ENCODE results near the gene GRM1. TPM values are rescaled to one million over a fixed set of nuclear protein-coding genes. Genes with fewer than 3 reads are reported as not detected.
"Not testable (repeated sequence)": the region's sequence is repeated elsewhere in the genome, so short reads cannot be mapped to it uniquely, and the experiment has no call there.

GRM1 gene
- total RNA-seq, 1 donor, result under 0.01 TPM

DNA sequence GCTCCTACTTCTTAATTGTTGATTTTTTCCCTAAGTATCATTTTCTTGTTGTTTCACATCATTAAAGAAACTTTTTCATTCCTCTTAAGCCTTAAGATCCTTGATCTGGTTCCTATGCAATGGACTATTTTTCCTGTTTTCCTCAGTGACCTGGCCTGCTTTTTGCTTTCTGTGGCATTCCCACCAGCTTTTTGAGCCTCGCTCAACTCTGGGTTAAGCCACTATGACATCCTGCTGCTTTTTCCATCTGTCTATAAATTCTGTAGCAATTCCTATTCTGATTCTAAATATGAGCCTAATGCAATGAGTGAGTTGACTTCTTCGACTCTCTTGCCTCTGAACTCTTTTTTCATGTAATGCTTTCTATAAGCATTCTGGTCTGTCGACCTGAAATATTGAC lies 160.3 kb downstream of the GRM1 start:
- DNase-seq (ENCODE audit: low read depth in 2 of 3, low spot score in 2 of 3), result no peak

DNA sequence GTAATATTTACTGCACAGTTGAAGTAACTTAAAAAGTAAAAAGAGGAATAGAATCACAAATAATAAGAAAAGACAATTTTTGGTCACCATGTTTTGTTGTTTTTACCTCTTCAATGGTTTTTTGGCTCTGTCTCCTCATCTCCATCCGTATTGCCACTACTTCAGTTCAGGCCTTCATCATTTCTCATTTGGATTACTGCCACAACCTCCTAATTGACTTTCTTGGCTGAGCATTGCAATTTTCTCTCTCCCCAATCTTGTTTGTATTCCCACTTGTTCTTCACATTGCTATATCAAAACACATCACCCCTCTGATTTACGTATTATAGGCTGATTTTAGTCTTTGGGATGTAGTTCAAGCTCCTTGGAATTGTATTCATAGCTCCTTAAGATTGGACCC lies 161.7 kb downstream of the GRM1 start:
- no peak for DNase-seq (ENCODE audit: low read depth in 2 of 3, low spot score in 2 of 3)

DNA sequence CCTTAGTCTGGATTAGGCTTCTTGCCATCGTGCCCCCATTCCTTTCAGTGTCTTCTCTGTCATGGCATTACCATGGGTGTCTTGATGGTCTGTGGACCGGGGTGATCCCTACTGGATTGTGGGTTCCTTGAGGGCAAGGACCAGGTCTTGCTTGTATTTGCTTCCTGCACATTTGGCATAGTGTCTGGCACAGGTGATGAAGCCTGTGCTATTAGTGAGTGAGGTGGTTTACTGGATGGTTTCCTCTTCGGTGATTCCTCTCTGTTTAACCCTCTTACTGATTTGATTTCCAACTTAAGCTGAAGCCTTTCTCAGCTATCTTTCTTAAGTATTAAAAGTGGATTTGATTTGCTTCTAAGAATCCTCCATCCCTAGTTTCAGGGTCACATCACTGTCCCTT lies 162.3 kb downstream of the GRM1 start:
- DNase-seq (ENCODE audit: low read depth in 2 of 3, low spot score in 2 of 3), result no peak

DNA sequence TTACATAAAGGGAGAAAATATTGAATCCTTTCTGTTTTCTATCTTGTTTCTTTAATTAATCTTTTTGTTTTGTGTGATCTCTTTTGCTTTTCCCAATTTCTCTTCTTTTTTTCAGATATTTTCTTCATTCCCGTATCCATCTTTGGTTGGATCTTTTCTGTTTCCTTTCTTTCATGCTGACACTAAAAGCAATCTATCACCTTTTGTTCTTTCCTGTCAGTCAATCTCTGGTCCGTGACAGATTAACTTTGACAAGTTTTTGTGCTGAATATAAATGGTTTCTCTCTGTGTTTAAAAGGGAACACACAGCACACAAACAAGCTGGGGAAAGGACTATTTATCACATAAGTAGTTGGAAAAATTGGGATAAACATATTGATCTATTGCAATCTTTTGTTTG lies 162.8 kb downstream of the GRM1 start:
- no peak for DNase-seq (ENCODE audit: low read depth in 2 of 3, low spot score in 2 of 3)

DNA sequence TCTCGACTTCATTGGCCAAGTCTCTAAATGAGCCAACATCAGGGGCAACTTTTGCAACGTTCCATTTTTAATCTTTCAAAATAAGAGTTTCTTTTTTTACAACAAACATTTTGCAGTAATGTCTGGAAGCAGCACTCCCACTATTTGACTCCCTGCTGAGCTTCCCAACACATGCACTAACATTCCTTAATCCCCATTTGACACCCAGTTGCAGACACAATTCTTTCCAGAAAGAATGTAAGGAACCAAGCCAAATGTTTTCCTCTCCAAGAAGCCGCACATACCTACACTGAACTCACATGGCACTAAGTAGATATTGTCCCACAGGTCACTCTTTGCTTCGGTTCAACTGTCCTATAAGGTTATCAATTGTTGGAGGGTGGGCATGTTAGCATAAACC lies 165.6 kb downstream of the GRM1 start:
- no peak for DNase-seq (ENCODE audit: low read depth in 2 of 3, low spot score in 2 of 3)

DNA sequence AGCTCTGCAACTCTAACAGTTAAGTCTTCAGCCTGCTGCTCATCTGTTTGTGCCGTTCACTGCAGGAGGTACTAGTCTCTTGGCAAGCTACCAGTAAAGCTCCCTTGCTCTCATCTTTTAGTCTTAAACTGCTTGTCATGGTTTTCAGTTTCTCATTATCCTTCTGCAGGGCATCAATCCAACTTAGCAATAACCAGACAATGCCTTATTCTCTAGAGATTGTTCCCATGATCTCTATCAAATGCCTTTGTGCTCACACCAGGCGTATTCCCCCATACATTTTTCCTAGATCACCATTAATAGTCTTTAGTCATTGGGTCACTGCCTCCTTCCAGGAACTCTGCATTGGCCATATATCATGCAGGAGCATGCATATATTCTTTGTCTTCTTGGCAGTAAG lies 171.3 kb downstream of the GRM1 start:
- no peak for DNase-seq (ENCODE audit: low read depth in 2 of 3, low spot score in 2 of 3)

DNA sequence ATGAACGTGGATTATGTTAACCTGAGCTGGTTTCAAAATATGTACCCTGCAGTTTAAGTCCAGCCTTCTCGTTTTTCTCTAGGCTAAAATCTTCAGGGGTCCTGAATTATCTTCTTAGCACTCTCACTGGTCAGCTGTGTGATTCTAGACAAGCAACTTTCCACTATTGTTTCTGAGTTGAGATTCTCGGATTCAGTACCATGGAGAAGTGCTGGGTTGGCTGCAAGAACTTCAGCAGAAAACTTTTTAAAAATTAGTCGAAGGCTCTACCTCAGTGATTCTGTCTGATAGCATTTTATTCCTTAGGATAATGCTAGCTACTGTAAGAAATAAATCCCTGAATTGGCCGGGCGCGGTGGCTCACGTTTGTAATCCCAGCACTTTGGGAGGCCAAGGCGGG lies 173.7 kb downstream of the GRM1 start:
- DNase-seq (ENCODE audit: low read depth in 2 of 3, low spot score in 2 of 3), result no peak

DNA sequence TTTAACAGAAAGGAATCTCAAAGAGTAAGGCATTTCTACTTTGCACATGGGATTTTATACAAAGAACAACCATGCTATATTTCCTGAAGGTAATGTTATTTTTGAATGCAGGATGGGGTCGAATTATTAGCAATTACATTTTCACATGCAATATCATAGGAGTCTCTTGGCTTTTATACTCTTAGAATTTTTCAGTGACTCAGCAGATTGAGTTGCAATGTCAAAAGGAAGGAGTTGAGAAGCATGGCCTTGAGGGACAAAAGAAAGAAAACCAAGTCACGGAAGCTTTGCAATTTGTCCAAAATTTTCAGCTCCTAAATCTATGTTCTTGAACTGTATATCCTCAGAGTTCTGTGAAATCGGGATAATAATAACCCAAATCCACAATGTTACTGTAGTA lies 181.1 kb downstream of the GRM1 start:
- no peak for DNase-seq (ENCODE audit: low read depth in 2 of 3, low spot score in 2 of 3)

DNA sequence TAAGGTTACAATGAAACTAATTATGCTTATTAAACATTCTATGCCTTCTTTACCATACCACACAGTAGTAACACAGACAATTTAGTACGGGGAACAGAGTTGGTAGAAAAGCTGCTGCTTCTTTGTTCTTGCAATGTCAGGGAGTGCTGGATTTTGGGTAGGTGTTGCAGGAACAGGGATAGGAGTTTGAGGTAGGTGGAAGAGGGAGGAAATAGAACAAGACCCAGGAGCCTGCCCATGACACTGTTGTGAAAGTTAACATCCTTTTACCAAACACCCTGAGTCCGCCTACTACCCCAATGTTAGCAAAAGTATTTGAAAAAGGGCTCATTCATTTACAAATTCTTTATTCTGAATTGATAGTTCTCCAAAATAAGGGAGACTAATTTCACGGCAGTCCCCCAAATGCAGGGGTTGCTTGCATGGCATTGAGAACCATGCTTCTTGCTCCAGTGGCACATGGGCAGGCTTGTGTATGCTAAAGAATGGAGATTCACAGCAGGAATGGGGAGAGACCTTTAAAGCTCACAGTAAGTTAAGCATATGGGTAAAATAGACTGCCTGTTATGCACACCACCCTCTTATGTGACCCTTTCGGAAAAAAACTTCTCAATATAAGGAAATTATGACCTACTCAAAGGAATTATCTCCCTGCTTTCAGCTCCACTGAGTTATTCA lies 181.7 kb downstream of the GRM1 start:
- DNase-seq (ENCODE audit: low read depth in 2 of 3, low spot score in 2 of 3), result no peak

DNA sequence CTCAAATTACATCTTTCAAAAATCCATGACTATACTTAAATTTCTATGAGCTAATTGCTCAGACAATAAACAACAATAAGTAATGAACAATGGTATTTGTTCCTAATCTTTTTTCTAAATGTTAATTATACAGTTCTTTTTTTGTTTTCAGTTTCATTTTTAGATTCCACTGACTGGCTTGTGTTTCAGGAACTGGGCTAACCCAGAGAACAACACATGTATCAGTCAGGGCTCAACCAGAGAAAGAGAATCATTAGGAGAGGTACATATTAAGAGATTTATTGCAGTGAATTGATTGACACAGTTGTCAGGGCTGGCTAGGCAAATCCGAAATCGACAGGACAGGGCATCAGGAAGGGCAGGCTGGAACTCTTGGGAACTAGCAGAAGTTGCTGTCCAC lies 182.8 kb downstream of the GRM1 start:
- peak in 1 of 3 donors; percentile 33 for DNase-seq (ENCODE audit: low read depth in 2 of 3, low spot score in 2 of 3)

DNA sequence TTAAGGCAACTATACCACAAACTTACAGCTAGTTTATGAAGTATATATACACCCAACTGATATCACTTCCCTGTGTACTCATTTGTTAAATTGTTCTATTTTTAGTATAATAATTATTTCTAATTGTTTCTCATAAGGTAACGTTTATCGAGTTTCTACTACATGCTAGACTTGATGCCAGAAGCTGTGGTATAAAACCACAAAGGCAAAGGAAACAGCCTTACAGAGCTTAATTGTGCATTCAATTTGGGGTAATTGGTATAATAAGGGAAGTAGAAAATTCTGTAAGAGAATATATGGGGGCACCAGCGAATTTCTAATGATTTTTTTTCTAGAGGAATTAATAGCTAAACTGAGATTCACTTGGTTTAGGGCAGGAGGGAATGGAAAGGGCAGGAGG lies 183.9 kb downstream of the GRM1 start:
- DNase-seq (ENCODE audit: low read depth in 2 of 3, low spot score in 2 of 3), result peak in 1 of 3 donors; percentile 50

DNA sequence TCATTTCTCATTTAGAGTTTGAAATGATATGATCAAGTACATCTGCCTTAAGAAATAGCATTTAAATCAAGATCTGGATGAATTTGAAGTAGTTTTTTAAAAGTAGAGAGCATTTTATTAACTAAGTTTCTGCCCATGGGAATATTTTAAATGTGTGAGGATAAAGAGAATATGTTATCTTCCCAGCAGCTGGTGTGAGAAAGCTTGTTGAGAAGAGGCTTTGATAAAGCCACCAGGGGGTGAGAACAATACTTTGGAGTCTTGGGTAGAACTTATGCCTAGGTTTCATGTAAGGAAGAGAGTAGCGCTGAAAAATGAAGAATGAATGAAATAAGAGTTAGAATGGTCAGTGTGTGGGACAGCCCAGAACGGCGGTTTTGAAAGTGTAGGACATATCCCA lies 190.2 kb downstream of the GRM1 start:
- no peak for DNase-seq (ENCODE audit: low read depth in 2 of 3, low spot score in 2 of 3)

DNA sequence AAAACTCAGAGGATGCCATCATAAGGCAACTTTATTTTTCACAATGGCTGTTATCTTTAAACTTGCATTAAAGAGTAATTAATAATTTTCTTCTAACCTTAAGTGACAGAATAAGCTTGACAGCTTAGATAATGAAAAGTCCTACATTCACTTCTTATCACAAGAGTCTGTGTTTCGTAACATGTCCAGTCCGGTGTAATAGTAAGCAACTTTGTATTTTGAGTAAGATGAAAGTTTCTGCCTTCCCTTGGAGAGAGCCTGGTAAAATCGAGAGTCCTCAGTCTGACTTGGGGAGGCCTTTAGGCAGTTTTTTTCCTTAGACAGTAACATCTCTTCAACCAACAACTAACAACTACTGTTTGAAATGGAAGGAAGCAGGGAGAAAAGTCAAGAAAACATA lies 195.6 kb downstream of the GRM1 start:
- no peak for DNase-seq (ENCODE audit: low read depth in 2 of 3, low spot score in 2 of 3)

DNA sequence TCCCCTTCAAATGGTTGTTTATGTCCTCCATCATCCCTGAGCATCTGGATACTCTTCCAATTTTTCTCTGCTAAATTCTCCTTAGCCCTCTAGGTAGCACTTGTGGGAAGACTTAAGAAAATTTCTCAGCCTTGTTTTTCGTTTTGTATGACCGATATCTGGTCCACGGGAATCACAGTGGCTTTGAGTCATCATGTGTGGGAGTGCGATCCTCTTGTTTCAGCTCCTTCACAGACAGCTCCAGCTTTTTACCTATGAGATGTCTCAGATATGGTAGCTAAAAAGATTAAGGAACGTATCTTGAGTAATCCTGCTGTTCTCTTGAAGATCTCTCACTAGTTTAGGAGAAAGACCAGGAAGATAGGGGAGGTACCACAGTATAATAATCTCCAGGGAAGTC lies 196.1 kb downstream of the GRM1 start:
- no peak for DNase-seq (ENCODE audit: low read depth in 2 of 3, low spot score in 2 of 3)

DNA sequence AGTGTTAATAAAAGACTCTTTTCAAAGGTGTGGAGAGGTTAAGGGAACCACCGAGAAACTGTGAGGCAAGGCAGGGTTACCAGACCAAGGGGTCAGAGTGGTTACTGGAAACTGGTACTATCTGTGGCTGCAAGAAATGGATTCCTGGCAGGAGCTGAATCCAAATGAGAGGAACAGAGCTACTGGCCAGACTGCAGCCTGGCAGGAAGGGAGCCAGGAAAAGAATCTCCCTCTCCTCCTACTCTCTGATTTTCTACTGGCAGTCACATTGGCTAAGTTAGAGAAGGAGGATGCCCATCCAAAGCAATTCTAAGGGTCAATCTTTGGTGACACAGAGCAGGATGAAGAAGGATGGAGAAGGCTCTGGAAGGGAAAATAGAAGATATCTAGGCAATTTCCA lies 211.5 kb downstream of the GRM1 start:
- no peak for DNase-seq (ENCODE audit: low read depth in 2 of 3, low spot score in 2 of 3)

DNA sequence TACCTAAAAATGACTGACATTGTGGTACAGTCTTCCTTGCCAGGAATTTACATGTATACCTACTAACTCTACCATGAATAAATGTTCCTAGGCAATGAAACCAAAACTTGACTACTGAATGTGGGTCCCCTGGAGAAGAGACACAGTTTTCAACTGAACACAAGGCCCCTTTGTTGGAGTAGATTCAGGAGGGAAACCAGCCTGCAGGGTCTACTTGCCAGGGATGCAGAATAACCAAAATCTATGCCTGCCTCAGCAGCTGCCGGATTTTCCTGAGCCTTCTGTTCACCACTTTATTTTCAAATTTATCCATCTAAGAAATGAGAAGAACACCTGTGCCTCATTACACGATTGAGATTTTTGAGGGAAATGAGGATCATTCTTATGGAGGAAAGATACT lies 211.9 kb downstream of the GRM1 start:
- DNase-seq (ENCODE audit: low read depth in 2 of 3, low spot score in 2 of 3), result no peak

DNA sequence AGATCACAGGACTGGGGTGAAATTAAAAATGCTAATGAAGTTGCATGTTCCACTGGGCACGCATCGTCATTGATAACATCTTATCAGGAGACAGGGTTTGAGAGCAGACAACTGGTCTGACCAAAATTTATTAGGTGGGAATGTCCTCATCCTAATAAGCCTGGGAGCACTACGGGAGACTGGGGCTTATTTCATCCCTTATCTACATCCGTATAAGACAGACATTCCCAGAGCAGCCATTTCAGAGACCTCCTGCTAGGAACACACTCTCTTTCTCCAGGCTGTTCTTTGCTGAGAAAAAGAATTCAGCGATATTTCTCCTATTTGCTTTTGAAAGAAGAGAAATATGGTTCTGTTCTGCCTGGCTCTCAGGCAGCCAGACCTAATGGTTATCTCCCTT lies 214.8 kb downstream of the GRM1 start:
- not testable (repeated sequence) for DNase-seq (ENCODE audit: low read depth in 2 of 3, low spot score in 2 of 3)

DNA sequence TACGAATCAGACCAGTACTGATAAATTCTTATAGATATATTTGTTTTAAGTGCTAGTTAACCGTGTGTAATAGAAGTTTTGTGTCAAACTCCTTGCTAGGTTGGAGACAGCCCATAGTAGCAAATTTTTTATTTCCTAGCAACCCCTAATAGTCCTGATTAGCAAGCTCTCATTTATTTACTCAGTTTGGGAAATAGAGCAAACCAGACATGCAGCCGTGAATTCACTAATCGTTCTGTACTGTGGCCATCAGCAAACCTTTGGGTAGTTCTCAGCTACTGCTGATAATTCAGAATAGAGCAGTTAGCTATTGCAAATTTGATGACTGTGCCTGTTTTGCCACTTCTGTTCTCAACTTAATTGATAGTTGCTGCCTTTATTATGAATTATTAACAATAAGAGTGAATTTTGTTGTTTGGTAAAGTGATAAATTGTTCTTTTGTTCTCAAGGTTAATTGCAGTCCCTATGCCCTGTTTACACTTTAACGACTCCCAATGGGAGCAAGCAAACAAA lies 215.8 kb downstream of the GRM1 start:
- DNase-seq (ENCODE audit: low read depth in 2 of 3, low spot score in 2 of 3), result no peak

DNA sequence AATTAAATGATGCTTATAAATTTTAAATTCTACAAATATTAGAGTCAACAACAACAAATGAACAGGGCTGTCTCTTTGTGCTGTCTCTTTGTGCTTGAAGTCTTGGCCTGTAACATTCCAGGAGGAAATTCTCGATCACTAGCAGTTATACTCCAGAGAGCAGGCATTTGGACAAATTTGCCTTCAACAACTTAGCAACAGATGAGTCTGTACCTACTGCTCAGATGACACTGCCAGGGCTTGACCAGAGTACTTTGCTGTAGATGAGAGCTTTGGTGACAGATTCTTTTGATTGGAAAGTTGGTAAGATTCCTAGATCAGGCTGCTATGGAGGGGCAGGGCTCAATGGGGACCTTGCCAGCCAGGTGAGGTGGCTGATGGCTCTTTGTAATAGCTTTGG lies 217.2 kb downstream of the GRM1 start:
- no peak for DNase-seq (ENCODE audit: low read depth in 2 of 3, low spot score in 2 of 3)

DNA sequence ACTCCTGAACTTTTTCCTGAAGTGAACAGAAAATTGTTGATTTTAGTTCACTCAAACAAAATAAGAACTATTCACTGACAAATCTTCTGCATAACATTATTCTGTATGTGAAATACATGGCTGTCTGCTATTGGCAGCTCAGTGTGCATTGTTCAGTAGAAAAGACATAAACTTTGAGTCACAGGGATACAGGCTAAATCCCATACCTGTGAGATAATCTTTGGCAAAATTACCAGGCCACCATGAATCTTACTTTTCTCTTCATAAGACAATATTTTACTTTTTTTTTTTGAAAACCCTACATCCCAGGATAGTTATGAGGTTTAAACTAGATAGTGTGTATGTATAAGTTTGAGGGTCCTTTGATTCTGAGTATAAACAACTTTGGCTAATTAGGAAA lies 224.8 kb downstream of the GRM1 start:
- no peak for DNase-seq (ENCODE audit: low read depth in 2 of 3, low spot score in 2 of 3)

DNA sequence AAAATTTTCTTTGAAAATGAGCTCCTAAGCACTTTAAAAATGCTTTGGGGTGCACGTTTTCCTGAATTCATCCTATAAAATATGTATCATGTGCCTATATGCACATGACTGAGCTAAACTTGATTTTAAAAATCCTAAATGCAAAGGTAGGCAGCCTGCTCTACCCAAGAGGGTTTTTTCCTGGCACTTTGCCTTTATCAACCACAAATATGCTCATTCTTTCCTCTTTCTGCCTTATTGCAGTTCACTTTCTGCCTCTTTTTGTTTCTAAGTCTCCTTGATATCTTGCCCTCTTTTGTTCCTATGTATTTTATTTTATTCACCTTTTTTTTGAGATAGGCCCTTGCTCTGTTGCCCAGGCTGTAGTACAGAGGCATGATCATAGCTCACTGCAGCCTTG lies 229.3 kb downstream of the GRM1 start:
- no peak for DNase-seq (ENCODE audit: low read depth in 2 of 3, low spot score in 2 of 3)

DNA sequence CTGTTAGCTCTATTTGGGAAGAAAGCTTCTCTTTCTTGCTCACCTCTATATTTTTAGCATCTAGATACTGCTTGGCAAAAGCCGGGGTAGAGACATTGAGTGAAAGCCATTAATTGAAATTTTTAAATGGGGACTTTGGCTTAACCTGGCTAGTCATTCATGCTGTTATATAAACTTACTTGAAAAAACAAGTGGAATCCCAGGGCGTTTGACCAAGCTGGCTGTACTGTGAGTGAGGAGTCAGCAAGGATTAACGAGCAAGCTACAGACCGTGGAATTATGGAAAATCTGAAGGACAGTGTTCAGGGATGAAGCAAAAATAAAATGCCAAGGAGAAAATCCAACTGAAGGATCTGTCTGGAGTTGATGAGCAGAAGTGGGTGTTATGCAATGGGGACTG lies 232.0 kb downstream of the GRM1 start:
- no peak for DNase-seq (ENCODE audit: low read depth in 2 of 3, low spot score in 2 of 3)

DNA sequence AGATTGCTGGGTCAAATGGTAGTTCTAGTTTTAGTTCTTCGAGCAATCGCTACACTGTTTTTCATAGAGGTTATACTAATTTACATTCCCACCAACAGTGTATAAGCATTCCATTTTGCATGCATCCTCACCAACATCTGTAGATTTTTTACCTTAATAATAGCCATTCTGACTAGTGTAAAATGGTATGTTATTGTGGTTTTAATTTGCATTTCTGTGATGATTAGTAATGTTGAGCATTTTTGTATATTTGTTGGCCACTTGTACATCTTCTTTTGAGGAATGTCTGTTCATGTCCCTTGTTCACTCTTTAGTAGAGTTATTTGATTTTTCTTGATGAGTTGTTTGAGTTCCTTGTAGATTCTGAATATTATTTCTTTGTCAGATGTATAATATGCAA lies 236.2 kb downstream of the GRM1 start:
- DNase-seq (ENCODE audit: low read depth in 2 of 3, low spot score in 2 of 3), result no peak
